NCI-H1930 (cell line): ENCODE results near the gene ZNF664.

ENCODE experiments used
- DNase-seq, 2 experiments: peaks; one replicate each; lab custom pipeline; 2025; lab: John Stamatoyannopoulos, UW

The ZNF664 gene

DNA sequence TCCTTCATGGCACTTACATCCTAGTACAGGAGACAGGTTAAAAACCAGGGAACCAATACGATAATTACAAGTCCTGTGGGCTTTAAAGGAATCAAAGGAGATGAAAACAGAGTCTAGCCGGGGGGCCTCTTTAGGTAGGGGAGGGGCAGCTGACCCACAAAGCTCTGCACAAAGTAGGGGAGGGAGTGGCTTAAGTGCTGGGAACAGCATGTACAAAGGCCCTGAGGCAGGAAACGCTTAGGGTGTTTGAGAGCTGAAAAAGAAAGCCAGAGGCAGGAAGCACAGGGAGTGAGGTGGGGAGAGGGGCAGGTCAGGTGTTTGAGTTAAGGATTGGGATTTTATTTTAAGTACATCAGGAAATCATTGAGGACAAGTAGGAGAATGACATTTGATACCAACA, 37.7 kb downstream of the ZNF664 start:
- no peak for DNase-seq

DNA sequence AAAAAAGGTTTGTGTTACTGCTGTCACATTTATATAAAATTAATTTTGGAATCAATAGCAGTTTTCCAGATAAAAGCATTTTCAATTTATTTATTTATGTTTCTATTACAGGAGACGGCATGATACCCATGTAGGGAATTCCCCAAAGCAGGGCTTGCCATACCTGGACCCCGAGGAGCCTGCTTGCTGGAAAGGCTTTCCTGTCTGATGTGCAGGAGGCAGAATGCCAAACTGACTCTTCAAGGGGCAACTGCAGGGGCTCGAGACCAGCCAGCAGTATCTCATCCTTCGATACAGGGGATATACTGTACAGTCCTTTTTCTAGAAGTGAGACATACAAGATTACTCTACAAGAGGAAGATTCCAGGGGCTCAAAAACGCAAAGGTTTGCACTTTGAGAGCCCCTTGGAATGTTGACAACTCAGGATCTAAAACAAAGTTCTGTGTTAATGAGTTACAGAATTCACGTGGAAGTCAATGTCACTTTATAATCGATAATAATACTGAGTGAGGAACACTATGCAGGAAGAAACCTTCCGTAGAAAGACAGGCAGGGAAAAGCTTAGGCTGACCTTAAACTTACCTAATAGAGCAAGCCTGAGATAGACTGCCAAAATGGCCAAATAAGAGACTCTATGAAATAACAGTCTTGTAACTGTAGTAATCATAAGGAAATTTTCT, 38.6 kb downstream of the ZNF664 start:
- DNase-seq: no peak

DNA sequence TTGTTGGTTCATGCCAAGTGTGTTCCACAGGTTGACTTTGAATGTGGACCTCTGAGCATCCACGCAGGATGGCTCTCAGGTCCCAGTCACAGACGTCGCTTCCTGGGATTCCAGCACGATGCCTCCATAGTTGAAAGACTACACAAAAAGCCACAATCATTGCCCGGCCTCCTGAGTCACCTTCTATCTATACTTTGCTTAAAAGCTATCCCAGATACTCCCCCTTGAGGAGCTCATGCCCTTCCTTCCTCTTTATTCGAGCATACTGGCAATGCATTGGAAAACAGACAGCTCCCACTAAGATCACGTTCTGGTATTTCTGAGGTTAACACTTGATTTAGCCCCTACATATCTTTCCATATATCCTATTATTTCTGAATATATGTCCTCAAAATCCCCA, 40.1 kb downstream of the ZNF664 start:
- DNase-seq: no peak

DNA sequence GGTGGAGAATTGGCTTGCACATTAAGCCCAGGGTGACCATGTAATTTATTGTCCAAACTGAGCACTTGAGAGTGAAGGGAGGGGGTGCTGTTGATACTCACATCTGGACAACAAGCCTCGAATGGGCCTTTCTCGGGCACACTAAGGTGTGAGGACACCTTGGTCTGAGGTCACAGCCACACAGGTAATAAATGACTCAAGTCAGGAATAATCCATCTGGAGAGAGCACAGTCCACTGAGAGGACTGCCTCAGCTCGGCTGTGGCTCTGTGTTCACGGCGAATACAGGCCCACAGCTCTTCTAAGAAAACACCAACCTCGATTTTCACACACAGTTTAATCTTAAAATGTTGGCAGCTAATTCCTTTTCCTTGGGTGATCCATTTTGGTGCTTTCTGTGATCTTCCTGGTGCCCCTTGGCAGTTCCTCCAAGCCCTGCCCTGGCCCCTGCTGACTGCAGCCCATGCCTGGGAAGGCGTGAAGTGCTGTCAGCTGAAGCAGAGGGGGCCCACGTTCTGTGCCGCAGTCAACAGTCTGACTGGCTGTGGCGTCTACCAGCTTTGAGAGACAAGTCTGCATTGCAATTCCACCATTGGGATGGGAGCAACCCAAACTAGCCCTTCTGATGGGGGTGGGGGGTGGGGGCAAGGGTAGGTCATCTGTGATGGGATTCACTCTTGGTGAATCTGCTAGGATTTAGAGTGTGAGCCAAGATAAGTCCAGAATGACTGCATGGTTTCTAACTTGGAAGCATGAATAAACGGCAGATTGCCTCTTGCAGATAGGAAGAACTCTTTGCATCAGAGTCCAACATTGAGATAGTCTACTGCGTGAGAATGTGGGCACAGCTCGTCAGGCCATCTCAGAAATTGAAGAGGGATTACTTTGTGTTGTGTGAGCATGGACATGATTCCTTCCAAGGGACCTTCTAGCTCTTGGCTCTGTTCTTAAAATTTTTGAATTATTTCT, 42.8 kb downstream of the ZNF664 start:
- no peak for DNase-seq

DNA sequence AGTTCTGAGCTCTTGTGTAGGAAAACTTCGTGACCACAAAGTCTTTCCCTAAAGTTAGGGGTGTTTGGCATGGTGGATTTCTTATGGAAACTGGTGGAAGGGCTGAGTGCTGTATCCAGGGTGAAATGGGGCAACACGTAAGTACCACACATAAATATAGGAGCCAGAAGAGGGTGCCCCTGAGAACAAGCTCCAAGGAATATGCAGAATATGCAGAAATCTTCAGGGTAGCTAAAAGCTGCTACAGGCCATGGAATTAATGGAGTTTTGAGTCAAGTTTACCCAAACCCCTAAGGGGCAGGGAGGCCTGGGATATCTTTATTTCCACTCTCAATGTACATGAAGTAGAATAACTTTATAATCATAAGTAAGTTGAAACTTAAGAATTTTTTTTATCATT, 44.0 kb downstream of the ZNF664 start:
- no peak for DNase-seq

DNA sequence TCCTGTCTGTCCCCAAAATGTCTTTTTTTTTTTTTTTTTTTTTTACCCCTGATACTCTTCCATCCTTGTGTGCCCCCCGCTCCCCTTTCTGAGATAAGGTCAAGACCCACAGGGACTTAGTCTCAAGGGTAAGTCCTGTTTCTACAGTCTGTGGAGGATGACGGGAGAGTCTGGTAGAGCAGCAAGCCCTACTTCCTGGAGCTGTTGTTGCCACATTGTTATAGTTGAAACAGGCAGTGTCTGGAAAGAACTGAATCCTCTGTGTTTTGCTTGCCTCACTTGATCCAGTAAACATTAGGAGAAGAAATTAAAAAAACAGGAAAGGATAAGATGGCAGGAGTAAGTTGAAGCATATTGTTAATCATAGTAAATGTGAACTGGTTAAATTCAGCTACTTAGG, 45.5 kb downstream of the ZNF664 start:
- no peak for DNase-seq

DNA sequence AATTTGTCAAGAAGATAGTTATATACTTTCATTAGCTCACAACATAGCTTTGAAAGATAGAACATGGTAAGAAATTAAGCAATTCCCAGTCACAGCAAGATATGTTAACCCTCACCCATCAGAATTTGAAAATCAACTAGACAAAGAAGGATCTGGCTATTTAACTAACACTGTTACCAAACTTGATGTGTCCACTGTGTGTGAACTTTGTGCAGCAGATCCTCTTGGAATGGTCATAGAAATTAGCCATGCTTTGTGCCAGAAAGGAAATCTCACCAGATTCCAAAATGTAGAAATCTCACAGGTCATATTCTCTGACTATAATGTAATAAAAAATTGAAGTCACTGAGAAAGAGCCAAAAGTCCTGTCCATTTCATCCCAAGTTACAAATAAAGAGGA, 46.1 kb downstream of the ZNF664 start:
- DNase-seq: no peak

DNA sequence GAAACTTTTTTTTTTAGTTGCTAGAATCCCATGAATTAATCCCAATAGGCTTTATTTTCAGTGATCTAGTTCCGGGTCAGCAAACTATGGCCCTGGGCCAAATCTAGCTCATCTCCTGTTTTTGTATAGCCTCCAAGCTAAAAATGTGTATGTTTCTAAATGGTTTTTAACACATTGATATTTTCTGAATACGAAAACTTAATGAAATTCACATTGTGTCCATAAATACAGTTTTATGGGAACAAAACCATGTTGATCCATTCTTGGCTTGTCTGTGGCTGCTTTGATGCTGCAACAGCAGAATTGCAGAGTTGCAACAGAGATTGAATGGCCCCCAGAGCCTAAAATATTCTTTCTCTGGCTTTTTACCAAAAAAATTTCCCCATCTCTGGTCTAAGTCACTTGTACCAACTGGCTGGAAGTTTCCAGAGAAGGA, 47.5 kb downstream of the ZNF664 start:
- no peak for DNase-seq

DNA sequence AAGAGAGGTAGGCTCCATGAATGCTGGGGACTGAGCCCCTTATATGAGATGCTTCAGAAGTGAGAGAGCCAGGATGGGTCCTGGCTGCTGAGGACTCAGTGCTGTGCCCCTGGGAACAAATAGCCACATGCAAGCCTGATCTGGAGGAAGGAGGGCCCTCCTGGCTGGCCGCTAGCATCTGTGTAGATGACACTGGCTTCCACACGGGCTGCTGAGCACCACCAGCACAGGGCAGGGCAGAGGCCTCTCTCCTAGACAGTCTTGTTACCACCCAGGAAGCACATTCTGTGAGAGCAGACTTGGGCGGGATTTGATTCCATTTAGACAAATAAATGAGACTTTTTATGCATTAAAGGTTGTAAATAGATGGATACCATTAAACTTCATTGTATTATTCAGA, 48.0 kb downstream of the ZNF664 start:
- no peak for DNase-seq

DNA sequence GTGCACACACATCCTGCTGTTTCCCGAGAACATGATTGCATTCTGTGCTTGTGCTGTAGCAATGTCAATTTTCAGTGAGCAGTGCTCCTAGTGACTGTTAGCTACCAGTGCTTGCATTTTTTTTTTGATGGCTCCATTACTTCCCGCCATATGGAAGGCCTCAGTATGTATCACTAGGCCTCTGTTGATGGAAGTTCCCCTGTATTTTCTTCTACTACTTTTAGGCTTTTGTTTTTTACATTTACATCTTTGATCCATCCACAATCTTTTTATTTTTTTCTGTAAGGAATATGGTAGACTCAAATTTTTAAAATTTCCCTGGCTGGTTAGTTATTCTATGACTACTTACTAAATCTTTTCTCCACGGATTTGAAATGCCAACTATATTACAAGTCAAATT, 49.1 kb downstream of the ZNF664 start:
- no peak for DNase-seq

DNA sequence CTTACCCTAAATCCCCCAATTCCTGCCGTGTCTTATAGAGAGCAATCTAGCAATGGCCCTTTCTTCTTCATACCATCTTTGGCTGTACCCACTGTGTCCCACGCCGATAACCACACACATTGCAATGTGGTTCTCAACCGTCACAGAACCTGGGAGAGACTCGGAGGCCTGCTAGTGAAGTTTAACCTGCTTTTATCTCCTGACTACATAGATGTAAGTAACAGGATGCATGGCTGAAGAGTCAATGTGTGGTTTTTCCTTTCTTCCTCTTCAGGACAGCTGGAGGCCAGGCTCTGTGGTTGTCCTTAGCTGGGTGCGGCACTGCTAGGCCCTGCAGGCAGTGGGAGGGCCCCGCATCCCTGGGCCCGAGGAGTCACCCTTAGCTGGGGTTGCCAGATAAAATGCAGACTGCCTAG, 51.3 kb downstream of the ZNF664 start:
- DNase-seq: no peak

DNA sequence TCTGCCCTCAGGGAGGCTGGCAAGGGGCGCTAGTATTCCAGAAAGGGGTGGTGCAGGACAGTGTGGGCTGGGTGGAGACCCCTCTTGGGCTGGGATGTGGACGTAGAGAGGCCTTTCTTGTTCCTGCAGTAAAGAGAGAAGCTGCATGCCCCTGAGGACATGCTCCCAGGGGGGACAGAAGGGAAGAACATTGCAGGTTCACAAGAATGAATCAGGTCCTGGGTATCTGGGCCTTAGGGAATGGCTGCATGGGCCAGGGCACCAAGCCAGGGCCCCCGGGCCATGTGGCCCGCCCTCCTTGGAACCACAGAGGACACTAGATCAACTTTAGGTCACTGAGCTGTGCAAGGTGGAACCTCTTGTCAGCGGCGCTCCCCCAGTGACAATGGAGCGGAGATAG, 51.8 kb downstream of the ZNF664 start:
- DNase-seq: no peak

DNA sequence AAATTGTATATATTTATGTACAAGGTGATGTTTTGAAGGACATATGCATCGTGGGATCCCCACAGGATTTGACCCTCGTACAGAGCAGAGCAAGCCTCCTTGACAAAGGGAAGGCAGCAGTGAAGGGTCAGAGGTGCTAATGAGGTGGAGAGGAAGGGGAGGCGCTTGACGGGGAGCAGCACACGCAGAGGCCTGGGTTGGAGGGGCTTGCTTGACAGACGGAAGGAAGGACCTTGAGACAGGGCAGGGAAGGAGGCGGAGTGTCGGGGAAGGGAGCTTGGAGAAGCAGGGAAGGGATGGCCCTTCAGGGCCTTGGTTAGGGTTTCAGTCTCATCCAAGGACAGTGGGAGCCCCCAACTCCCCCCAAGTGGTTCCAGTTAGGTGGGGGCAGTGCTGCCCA, 52.6 kb downstream of the ZNF664 start:
- DNase-seq: no peak

DNA sequence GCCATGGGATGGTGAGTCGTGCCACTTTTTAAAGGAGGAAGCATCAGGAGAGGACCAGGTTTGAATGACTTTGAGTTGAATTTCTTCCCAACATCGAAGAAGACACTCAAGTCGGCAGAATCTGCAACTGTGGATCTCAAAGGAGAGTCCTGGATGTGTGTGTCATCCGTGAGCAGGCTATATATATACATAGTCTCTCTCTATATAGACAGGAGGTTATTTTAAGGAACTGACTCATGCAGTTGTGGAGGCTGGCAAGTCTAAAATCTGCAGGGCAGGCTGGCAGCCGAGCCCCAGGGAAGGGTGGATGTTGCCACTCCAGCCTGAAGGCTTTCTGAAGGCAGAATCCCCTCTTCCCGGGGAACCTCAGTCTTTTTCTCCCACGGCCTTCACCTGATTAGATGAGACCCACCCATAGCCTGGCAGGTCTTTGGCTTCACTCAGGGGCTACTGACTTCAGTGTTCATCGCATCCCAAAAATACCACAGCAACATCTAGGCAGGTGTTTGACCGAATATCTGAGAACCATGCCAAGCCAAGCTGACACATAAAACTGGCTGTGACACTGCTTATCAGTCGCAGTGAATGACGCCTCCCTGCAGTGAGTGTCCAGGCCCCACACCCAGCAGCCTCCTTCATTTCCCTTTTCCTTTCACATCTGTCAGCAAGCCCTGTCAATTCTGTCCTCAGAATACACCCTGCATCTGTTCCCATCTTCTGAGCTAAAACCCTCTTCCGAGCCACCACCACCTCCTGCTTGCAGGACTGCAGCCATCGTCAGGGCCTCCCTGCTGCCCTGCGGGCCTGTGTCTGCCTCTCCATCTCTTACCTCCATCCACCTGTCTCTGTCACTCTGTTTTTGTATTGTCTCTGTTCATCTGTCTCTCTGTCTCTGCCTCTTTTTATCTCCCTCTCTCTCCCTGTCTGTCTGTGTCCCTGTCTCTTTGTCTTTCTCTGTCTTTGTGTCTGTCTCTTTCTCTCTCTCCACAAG, 54.0 kb downstream of the ZNF664 start:
- no peak for DNase-seq

DNA sequence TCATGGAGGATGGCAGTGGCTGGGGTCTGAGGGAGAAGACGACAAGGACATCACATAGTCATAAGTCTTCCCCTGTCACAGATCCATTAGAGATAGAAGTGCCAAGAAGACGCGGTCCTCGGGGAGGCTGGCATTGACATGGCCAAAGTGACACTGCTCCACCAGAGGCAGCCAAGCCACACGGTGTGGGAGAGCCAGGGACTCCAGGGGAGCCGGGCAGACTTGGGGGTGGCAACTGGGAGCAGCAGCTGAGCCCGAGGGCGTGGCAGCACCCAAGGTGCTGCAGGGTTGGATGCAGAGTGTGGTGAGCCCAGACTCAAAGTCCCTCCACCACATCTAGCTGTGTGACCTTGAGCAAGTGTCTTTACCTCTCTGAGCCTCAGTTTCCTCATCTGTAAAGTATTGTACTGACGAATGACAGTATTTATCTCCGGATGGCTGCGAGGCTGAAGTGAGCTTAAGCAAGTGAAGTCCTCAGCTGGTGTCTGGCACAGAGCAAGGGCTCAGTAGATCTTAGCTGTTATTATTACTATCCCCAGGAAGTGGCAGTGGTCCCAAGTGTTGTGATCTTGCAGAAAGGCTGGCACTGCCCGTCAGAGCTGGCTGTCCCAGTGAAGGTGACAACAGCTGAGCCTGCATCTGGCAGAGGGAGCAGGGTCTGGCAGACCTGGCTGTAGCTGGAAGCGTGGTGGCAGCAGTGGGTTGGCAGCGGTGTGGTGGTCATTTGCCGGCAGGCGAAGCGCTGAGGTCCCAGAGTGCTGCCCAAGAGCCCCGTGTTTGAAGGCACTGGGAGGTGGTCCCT, 54.9 kb downstream of the ZNF664 start:
- DNase-seq: no peak

DNA sequence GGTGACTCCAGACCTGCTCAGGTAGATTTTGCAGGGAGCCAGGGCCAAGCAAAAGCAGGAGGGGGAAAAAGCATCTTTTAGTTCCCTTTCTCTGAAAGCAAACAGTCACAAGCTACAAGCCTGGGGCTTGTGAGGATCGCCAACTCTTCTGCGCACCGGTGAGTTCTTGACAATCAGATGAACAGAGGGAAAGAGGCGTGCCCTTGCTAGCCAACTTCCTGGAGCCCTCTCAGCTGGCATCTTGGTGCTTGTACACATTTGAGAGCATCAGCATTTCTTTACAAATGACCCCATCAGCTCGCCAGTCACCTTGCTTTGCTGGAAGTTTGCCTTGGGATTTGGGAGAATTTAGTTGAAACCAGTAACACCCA, 55.5 kb downstream of the ZNF664 start:
- DNase-seq: no peak

DNA sequence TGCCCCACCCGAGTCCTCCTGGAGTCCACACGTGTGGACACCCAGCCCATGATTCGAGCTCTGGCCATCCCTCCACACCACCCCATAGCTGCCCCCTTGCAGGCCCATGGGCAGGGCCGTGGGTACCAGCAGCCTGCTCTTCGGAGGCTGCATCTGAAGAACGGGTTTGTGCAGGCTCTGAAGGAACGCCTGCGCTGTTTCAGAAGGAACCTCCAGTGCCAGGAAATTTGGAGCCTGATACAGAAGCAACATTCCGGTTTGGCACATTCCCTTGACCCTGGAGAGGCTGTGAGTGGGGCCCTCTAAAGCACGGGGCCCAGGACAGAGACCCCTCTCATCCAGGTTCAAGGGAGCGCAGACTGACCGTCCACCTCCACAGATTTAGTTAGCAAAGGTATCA, 57.0 kb downstream of the ZNF664 start:
- no peak for DNase-seq

DNA sequence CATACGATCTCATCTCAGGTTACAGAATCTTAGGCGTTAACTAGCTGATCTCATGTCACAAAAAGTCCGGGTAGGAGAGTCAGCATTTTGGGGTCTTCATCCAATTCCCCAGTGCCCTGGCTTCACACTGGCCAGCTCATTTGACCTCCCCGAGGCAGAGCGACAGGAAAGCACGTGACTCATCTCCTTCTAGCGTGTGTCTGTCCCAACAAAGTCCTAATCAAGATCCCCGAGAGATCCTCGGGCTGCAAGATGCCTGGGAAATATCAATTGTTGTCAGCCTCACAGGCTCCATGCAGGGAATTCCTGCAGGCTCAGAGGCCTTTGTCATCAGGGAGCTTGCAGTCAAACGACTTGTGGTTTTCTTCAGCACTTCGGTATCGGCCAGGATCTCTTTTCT, 57.5 kb downstream of the ZNF664 start:
- DNase-seq: no peak

DNA sequence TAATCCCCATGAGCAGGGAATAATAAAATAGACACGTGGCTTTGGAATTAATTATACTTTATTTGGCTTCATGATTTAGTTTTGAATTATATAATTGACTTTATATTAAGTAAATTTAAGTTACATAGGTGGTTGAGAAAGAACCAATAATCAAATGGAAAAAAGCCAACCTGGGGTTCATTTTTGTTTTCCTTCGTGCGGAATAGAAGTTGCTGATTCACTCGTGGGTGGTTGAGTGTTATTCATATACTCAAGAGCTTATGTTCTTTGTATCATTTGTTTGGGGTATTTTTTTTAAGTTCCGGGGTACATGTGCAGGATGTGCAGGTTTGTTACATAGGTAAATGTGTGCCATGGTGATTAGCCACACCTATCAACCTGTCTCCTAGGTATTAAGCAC, 58.0 kb downstream of the ZNF664 start:
- no peak for DNase-seq

DNA sequence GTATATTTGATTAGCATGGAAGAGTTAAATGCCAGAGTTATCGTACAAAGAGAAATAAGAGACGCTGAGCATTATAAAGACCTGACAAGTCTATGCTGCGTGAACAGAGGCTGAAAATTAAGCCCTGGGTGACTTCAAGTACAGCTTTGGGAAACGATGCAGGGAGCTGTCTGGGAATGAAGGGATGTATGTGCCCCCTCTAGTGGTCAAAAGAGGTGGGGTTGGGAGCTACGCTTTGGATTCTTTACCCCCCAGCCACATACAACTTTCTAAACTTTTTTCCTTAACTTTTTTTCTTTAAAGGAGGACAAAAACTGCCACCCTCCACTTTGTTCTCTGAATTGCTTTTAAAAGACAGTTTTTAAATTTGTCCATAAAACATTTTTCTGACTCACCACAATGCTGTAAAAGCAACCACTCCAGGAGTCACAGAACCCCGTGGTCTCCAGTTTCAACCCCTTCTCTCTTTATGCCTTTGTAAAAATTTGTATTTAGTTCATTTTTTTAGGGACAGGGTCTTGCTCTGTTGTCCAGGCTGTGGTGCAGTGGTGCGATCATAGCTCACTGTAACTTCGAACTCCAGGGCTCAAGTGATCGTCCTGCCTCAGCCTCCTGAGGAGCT, 59.4 kb downstream of the ZNF664 start:
- no peak for DNase-seq

DNA sequence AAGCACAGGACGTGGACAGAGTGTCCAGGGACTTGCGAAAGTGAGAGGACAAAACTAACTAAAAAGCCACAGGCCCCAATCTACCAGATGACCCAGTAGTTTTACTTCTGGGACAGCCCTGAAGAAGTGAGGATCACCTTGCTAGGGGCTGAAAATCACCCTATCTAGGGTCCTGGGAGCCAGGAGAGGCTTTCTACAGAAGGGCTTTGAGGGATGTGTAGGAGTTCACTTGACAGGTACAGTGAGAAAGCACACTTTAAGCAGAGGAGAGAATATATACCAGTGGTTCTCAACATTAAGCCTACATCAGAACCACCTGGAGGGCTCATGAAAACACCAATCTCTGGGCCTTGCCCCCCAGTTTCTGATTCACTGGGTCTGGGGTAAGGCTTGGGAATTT, 60.8 kb downstream of the ZNF664 start:
- DNase-seq: no peak
